Suppressor macrophage treated with lipopolysaccharide for 4 hours (primary cell): ENCODE measurements around the gene RSL24D1.
"Not testable (repeated sequence)": the region's sequence is repeated elsewhere in the genome, so short reads cannot be mapped to it uniquely, and the experiment has no call there.

Experiments used
- DNase-seq: peaks from one replicate; pipeline ENCODE4 v3.0.0-alpha.2; 2020

RSL24D1 gene

DNA sequence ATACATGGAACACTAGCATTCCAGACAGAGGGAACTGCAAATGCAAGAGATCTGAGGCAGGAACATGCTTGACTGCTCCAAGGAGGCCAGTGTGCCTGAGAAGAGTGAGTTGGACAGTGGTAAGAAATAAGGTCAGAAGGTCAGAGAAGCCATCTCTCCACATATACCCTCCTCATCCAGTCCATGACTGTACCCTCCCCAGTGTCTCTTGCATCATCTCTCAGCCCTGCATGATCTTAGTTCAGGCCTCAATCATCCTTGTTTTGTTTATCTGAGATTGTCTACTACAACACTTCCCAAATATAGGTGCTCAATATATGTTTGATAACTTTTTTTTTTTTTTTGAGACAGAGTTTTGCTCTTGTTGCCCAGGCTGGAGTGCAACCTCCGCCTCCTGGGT, 5.5 kb upstream of the RSL24D1 start:
- DNase-seq: no peak

DNA sequence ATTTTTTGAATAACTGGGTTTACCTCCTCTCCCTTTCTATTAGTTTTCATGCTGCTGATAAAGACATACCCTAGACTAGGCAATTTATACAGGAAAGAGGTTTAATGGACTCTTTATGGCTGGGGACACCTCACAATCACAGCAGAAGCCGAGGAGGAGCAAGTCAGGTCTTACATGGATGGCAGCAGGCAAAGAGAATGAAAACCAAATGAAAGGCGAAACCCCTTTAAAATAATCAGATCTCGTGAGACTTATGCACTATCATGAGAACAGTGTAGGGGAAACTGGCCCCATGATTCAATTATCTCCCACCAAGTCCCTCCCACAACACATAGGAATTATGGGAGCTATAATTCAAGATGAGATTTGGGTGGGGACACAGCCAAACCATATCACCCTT, 2.0 kb upstream of the RSL24D1 start:
- no peak for DNase-seq

GRCh38 chr15:55197719-55198118, 978 bp upstream of the RSL24D1 start:
- no peak for DNase-seq

DNA sequence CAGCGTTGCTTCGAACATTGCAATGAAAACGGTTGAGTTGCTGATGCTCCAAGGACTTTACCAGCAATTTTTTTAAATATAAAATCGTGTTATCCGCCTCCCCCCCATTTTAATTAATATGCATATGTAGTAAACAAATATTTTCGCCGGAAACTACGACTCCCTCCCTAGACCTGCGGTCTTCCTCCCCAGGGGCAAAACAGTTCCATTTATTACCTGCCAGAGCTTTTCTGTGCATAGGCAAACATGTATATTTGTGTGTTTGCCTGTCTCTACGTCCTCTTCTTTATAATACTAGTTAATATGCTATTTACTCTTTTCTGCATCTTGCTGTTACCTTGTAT, 593 bp upstream of the RSL24D1 start:
- DNase-seq: no peak

GRCh38 chr15:55195996-55196395, 745 bp downstream of the RSL24D1 start:
- DNase-seq: peak; percentile 46

GRCh38 chr15:55194256-55194655, 2.5 kb downstream of the RSL24D1 start:
- peak; percentile 42 for DNase-seq

DNA sequence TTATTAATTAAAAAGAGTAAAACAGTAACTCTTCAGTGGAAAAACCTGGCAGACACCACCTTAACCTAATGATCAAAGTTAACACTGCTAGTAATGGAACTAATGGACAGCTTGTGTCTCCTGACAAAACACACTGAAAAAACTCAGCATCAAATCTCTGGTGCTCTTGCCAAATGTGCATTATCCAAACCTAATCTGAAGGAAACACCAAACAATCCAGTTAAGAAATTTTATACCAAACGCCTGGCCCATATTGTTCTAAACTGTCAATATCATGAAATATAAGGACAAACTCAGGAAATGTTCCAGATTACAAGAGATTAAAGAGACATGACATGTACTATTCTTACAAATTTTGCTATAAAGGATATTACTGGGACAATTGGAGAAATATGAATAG, 10.4 kb downstream of the RSL24D1 start:
- no peak for DNase-seq

DNA sequence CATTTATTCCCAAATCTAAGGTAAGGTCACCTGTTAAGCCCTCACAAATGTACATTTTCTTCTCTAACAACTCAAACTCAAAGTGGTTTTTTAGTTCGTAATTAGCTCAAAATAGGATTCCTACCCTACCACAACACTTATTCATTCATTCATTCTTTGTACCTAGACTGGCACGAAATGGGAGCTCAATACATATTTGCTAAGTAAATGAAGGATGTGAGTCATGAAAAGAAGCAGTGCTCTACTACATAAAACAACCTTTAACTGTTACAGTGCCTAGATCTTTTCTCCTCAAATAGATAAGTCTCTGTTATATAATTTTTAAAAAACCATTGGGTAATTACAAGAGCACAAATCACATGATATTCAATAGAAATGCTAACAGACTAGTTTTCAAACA, 13.1 kb downstream of the RSL24D1 start:
- DNase-seq: no peak

DNA sequence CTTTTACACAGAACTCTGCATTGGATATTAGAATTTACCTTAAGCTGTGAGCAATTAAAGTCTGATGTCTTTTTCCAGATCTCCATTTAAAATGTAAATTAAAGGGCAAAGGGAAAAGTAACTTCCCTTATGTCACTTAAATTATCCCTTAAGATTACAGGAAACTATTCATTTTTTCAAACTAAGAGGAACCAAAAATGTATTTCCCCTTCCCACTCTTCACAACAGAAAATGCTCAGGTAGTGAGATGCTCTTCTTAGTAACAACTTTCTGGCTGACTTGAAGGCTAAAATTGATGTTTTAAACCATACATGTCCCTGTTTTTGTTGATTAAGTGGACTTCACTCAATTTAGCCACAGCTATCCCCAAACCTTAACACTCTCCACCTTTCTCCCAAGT, 17.6 kb downstream of the RSL24D1 start:
- peak; percentile 19 for DNase-seq

- DNase-seq: no peak
Measured at GRCh38 chr15:55170361-55170760, 26.4 kb downstream of the RSL24D1 start.

GRCh38 chr15:55168350-55168974, 28.3 kb downstream of the RSL24D1 start:
- peak; percentile 69 for DNase-seq

- no peak for DNase-seq
Measured at GRCh38 chr15:55164284-55164683, 32.5 kb downstream of the RSL24D1 start.

GRCh38 chr15:55151631-55152030, 45.1 kb downstream of the RSL24D1 start:
- DNase-seq: no peak

DNA sequence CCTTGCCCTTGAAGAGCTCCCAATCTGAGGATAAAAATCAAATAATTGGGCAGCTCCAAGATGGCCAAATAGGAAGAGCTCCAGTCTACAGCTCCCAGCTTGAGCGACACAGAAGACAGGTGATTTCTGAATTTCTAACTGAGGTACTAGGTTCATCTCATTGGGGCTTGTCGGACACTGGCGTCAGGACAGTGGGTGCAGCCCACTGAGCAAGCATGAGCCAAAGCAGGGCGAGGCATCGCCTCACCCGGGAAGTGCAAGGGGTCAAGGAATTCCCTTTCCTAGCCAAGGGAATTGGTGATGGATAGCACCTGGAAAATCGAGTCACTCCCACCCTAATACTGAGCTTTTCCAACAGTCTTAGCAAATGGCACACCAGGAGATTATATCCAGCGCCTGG, 53.6 kb downstream of the RSL24D1 start:
- DNase-seq: not testable (repeated sequence)

GRCh38 chr15:55133972-55134371, 62.8 kb downstream of the RSL24D1 start:
- no peak for DNase-seq

DNA sequence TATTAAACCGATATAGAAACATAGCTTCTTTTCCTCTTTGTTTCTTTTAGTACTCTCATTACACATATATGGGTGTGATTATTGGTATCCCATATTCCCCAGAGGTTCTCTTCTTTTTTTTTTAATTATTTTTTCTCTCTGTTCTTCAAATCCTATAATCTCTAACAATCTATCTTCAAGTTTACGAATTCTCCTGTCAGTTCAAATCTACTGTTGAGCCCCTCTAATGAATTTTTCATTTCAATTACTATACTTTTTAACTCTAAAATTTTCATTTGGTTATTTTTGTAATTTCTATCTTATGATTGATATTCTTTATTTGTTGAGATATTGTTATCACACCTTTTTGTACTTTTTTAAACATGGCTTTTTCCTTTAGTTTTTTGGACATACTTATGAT, 64.1 kb downstream of the RSL24D1 start:
- DNase-seq: no peak
